A172 (cell line): ENCODE results near the gene OSBP2. TPM values are rescaled to one million over a fixed set of nuclear protein-coding genes. Genes with fewer than 3 reads are reported as not detected.

Experiments used
- DNase-seq: peaks from one replicate; pipeline ENCODE4 v3.0.0-alpha.2; 2015; ENCODE audit warnings: low spot score
- total RNA-seq: library from RNA; depleted of rRNA; stranded (reverse); fragments of >200 nt; shearing (Covaris generic); gene quantifications from 2 replicates; pipeline ENCODE4 v1.2.3, GENCODE V29; 2014

The OSBP2 gene
- total RNA-seq, 1 experiment from 2014 or later, result 6.5 TPM

GRCh38 chr22:30867746-30868662 lies 173.3 kb downstream of the OSBP2 start:
- DNase-seq, result no peak

- no peak for DNase-seq
Measured at GRCh38 chr22:30868663-30869385, 174.2 kb downstream of the OSBP2 start.

GRCh38 chr22:30869667-30870395 lies 175.2 kb downstream of the OSBP2 start:
- DNase-seq, result no peak

GRCh38 chr22:30870451-30871345 lies 176.0 kb downstream of the OSBP2 start:
- DNase-seq, result no peak

GRCh38 chr22:30871391-30872284 lies 177.0 kb downstream of the OSBP2 start:
- no peak for DNase-seq

- no peak for DNase-seq
Measured at GRCh38 chr22:30872285-30873041, 177.8 kb downstream of the OSBP2 start.

GRCh38 chr22:30873086-30873650 lies 178.5 kb downstream of the OSBP2 start:
- no peak for DNase-seq

- DNase-seq, result no peak
Measured at GRCh38 chr22:30873661-30874060, 179.0 kb downstream of the OSBP2 start.

GRCh38 chr22:30874431-30875370 lies 180.0 kb downstream of the OSBP2 start:
- DNase-seq, result no peak

GRCh38 chr22:30875481-30876215 lies 181.0 kb downstream of the OSBP2 start:
- DNase-seq, result no peak

GRCh38 chr22:30876221-30876751 lies 181.6 kb downstream of the OSBP2 start:
- DNase-seq, result no peak

- no peak for DNase-seq
Measured at GRCh38 chr22:30876915-30877553, 182.4 kb downstream of the OSBP2 start.

- DNase-seq, result no peak
Measured at GRCh38 chr22:30877662-30878515, 183.2 kb downstream of the OSBP2 start.

GRCh38 chr22:30878516-30879414 lies 184.1 kb downstream of the OSBP2 start:
- DNase-seq, result no peak
